Muscle layer of duodenum (tissue), 2 donors: Measurements from ENCODE around the gene TXNDC15.
"Not testable (repeated sequence)": the region's sequence is repeated elsewhere in the genome, so short reads cannot be mapped to it uniquely, and the experiment has no call there.

Experiments used
- H3K27ac ChIP-seq: one replicate; pipeline ENCODE4 v1.7.0; 2013; ENCODE audit warnings: mild to moderate bottlenecking, low read length
- H3K27me3 ChIP-seq: one replicate; pipeline ENCODE4 v1.7.0; 2013; ENCODE audit warnings: low read depth, mild to moderate bottlenecking, control low read depth, low read length
- H3K36me3 ChIP-seq, 2 donors: one replicate each; pipeline ENCODE4 v1.7.0; 2013; ENCODE audit warnings: low read length in 2 of 2, control low read depth in 1 of 2, mild to moderate bottlenecking in 1 of 2; ENCODE audit not compliant: insufficient read depth in 2 of 2, control insufficient read depth in 1 of 2
- H3K4me1 ChIP-seq, 2 donors: one replicate each; pipeline ENCODE4 v1.7.0; 2013; ENCODE audit warnings: low read length in 2 of 2, mild to moderate bottlenecking in 2 of 2, control low read depth in 1 of 2, moderate library complexity in 1 of 2; ENCODE audit not compliant: insufficient read depth in 2 of 2, control insufficient read depth in 1 of 2
- H3K4me3 ChIP-seq, 2 donors: one replicate each; pipeline ENCODE4 v1.7.0; 2013; ENCODE audit warnings: low read length in 2 of 2, low read depth in 1 of 2, mild to moderate bottlenecking in 1 of 2
- H3K9me3 ChIP-seq, 2 donors: one replicate each; pipeline ENCODE4 v1.7.0; 2013; ENCODE audit warnings: low read length in 2 of 2, control low read depth in 1 of 2, mild to moderate bottlenecking in 1 of 2; ENCODE audit not compliant: control insufficient read depth in 1 of 2
- donor health status: healthy.

Gene TXNDC15

GRCh38 chr5:134879456-134879855 lies 5.3 kb downstream of the TXNDC15 start:
- Histone ChIP-seq H3K4me3 (no peak overlapping the region), H3K27ac (no peak overlapping the region), H3K4me1 (peaks cover 0 to 11% of the 10 kb centered on the region in 2 donors), H3K9me3 (no peaks in the 10 kb centered on the region), H3K36me3 (peaks cover 0 to 7% of the 10 kb centered on the region in 2 donors), H3K27me3 (no peaks in the 10 kb centered on the region)

GRCh38 chr5:134880937-134881336 lies 6.8 kb downstream of the TXNDC15 start:
- not testable (repeated sequence) for H3K27me3 ChIP-seq, H3K4me1 ChIP-seq

GRCh38 chr5:134881711-134882110 lies 7.5 kb downstream of the TXNDC15 start:
- H3K27ac ChIP-seq, H3K4me1 ChIP-seq, H3K9me3 ChIP-seq, H3K4me3 ChIP-seq, H3K27me3 ChIP-seq, H3K36me3 ChIP-seq: not testable (repeated sequence)

More at GRCh38 chr5:134880937-134881336, 6.8 kb downstream of the TXNDC15 start:
- not testable (repeated sequence) for H3K4me3 ChIP-seq, H3K9me3 ChIP-seq, H3K36me3 ChIP-seq, H3K27ac ChIP-seq

GRCh38 chr5:134887593-134888159 lies 13.5 kb downstream of the TXNDC15 start:
- peaks cover 0 to 5% of the 10 kb centered on the region in 2 donors for H3K4me1 ChIP-seq
- no peak overlapping the region for H3K27ac ChIP-seq
- H3K4me3 ChIP-seq: no peak overlapping the region
- H3K36me3 ChIP-seq: peaks cover 9 to 12% of the 10 kb centered on the region in 2 donors
- no peaks in the 10 kb centered on the region for H3K9me3 ChIP-seq
- no peaks in the 10 kb centered on the region for H3K27me3 ChIP-seq

- Histone ChIP-seq H3K27me3 (no peaks in the 10 kb centered on the region), H3K9me3 (no peaks in the 10 kb centered on the region), H3K36me3 (peaks cover 15 to 23% of the 10 kb centered on the region in 2 donors), H3K4me1 (peaks cover 0 to 5% of the 10 kb centered on the region in 2 donors), H3K4me3 (no peak overlapping the region), H3K27ac (no peak overlapping the region)
These were observed 15.2 kb downstream of the TXNDC15 start for GRCh38 chr5:134889335-134889734.

GRCh38 chr5:134891473-134891872 lies 17.3 kb downstream of the TXNDC15 start:
- Histone ChIP-seq H3K4me3 (no peak overlapping the region), H3K36me3 (peaks cover 15 to 29% of the 10 kb centered on the region in 2 donors), H3K9me3 (no peaks in the 10 kb centered on the region), H3K27ac (no peak overlapping the region), H3K4me1 (peaks cover 0 to 4% of the 10 kb centered on the region in 2 donors), H3K27me3 (no peaks in the 10 kb centered on the region)

- Histone ChIP-seq H3K36me3 (peaks cover 15 to 32% of the 10 kb centered on the region in 2 donors), H3K4me3 (no peak overlapping the region), H3K27me3 (no peaks in the 10 kb centered on the region), H3K9me3 (no peaks in the 10 kb centered on the region), H3K4me1 (no peaks in the 10 kb centered on the region), H3K27ac (no peak overlapping the region)
These were observed 18.1 kb downstream of the TXNDC15 start for GRCh38 chr5:134892282-134892681.

- Histone ChIP-seq H3K4me1 (no peaks in the 10 kb centered on the region), H3K27me3 (no peaks in the 10 kb centered on the region), H3K4me3 (no peak overlapping the region), H3K9me3 (no peaks in the 10 kb centered on the region), H3K27ac (no peak overlapping the region), H3K36me3 (peaks cover 12 to 39% of the 10 kb centered on the region in 2 donors)
These were observed 18.8 kb downstream of the TXNDC15 start for GRCh38 chr5:134892926-134893325.

GRCh38 chr5:134893748-134894505 lies 19.8 kb downstream of the TXNDC15 start:
- Histone ChIP-seq H3K27ac (no peak overlapping the region), H3K4me3 (no peak overlapping the region), H3K36me3 (peaks cover 7 to 44% of the 10 kb centered on the region in 2 donors), H3K4me1 (no peaks in the 10 kb centered on the region), H3K27me3 (no peaks in the 10 kb centered on the region), H3K9me3 (no peaks in the 10 kb centered on the region)

- Histone ChIP-seq H3K36me3 (peaks cover 0 to 18% of the 10 kb centered on the region in 2 donors), H3K27ac (no peak overlapping the region), H3K9me3 (no peaks in the 10 kb centered on the region), H3K4me3 (no peak overlapping the region), H3K27me3 (no peaks in the 10 kb centered on the region), H3K4me1 (no peaks in the 10 kb centered on the region)
These were observed 28.1 kb downstream of the TXNDC15 start for GRCh38 chr5:134902071-134902801.

GRCh38 chr5:134904610-134905245 lies 30.6 kb downstream of the TXNDC15 start, which contains the start of gene PCBD2:
PCBD2 (plus strand) TSS chr5:134905131; CDS start chr5:134905140, 9 bp downstream.
- no peaks in the 10 kb centered on the region for H3K27me3 ChIP-seq
- peak within 1 kb of the TSS; percentile 94 for H3K27ac ChIP-seq
- H3K9me3 ChIP-seq: no peaks in the 10 kb centered on the region
- peaks cover 0 to 4% of the 10 kb centered on the region in 2 donors for H3K36me3 ChIP-seq
- H3K4me1 ChIP-seq: no peaks in the 10 kb centered on the region
- H3K4me3 ChIP-seq: peak within 1 kb of the TSS; percentile 89
